SK-N-SH treated with all-trans-retinoic acid at 6 μM for 48 hours (cell line): ENCODE results near the gene POLR3A.

Experiments used
- ATAC-seq: fragments of 200-7000 bp; cut with Tn5 transposase; 3 replicates; pipeline ENCODE4 v1.9.1; 2020; ENCODE audit warnings: mild to moderate bottlenecking, moderate library complexity
- ARNTL ChIP-seq: fragments of 450-650 bp; formaldehyde crosslinking; IDR thresholded peaks from 2 replicates; pipeline ENCODE4 v1.5.0; 2020; ENCODE audit warnings: low read depth, mild to moderate bottlenecking, moderate library complexity, borderline replicate concordance
- BACH2 ChIP-seq: fragments of 250-450 bp; sonication (Bioruptor Pico); IDR thresholded peaks from 2 replicates; pipeline ENCODE4 v1.9.0; 2021; ENCODE audit warnings: mild to moderate bottlenecking, borderline replicate concordance
- CREB5 ChIP-seq: fragments of 250-450 bp; sonication (Bioruptor Pico); IDR thresholded peaks from 2 replicates; pipeline ENCODE4 v1.5.1; 2020; ENCODE audit warnings: low read depth, mild to moderate bottlenecking, moderate library complexity
- CSDC2 ChIP-seq: fragments of 250-450 bp; sonication (Bioruptor Pico); IDR thresholded peaks from 2 replicates; pipeline ENCODE4 v1.5.0; 2020; ENCODE audit warnings: mild to moderate bottlenecking, moderate library complexity
- ESRRG ChIP-seq: fragments of 250-450 bp; sonication (Bioruptor Pico); IDR thresholded peaks from 2 replicates; pipeline ENCODE4 v1.6.1; 2021; ENCODE audit warnings: mild to moderate bottlenecking
- GLIS3 ChIP-seq: fragments of 250-450 bp; sonication (Bioruptor Pico); IDR thresholded peaks from 2 replicates; pipeline ENCODE4 v1.5.0; 2020; ENCODE audit warnings: mild to moderate bottlenecking, moderate library complexity
- ISL1 ChIP-seq: fragments of 250-450 bp; sonication (Bioruptor Pico); IDR thresholded peaks from 2 replicates; pipeline ENCODE4 v2.1.2; 2022; ENCODE audit warnings: mild to moderate bottlenecking, moderate library complexity
- OSR1 ChIP-seq: fragments of 250-450 bp; sonication (Bioruptor Pico); IDR thresholded peaks from 2 replicates; pipeline ENCODE4 v1.8.0; 2022; ENCODE audit warnings: moderate library complexity, mild to moderate bottlenecking, inconsistent platforms
- PPARA ChIP-seq: fragments of 250-450 bp; sonication (Bioruptor Pico); IDR thresholded peaks from 2 replicates; pipeline ENCODE4 v1.5.0; 2020; ENCODE audit warnings: mild to moderate bottlenecking, borderline replicate concordance
- SNAI2 ChIP-seq: fragments of 250-450 bp; sonication (Bioruptor Pico); IDR thresholded peaks from 2 replicates; pipeline ENCODE4 v1.5.0; 2020; ENCODE audit warnings: mild to moderate bottlenecking, moderate library complexity
- TCF4 ChIP-seq: fragments of 250-450 bp; sonication (Bioruptor Pico); IDR thresholded peaks from 2 replicates; pipeline ENCODE4 v1.8.0; 2021; ENCODE audit warnings: mild to moderate bottlenecking, moderate library complexity, borderline replicate concordance
- TOX ChIP-seq: fragments of 250-450 bp; sonication (Bioruptor Pico); IDR thresholded peaks from 2 replicates; pipeline ENCODE4 v1.8.0; 2021; ENCODE audit warnings: mild to moderate bottlenecking, moderate library complexity, borderline replicate concordance
- TSHZ2 ChIP-seq: fragments of 250-450 bp; sonication (Bioruptor Pico); IDR thresholded peaks from 2 replicates; pipeline ENCODE4 v1.5.0; 2020; ENCODE audit warnings: mild to moderate bottlenecking, moderate library complexity
- ZC3H10 ChIP-seq: fragments of 250-450 bp; sonication (Bioruptor Pico); IDR thresholded peaks from 2 replicates; pipeline ENCODE4 v1.5.1; 2021; ENCODE audit warnings: mild to moderate bottlenecking, moderate library complexity
- ZFP3 ChIP-seq: fragments of 250-450 bp; sonication (Bioruptor Pico); IDR thresholded peaks from 2 replicates; pipeline ENCODE4 v1.5.0; 2020; ENCODE audit warnings: mild to moderate bottlenecking, moderate library complexity
- ZFP30 ChIP-seq: fragments of 450-650 bp; formaldehyde crosslinking; IDR thresholded peaks from 2 replicates; pipeline ENCODE4 v1.5.0; 2022; ENCODE audit warnings: mild to moderate bottlenecking, moderate library complexity
- ZNF565 ChIP-seq: fragments of 450-650 bp; formaldehyde crosslinking; conservative IDR thresholded peaks from 2 replicates; pipeline ENCODE4 v1.5.0; 2020; ENCODE audit warnings: low read depth, mild to moderate bottlenecking, moderate library complexity
- ZNF70 ChIP-seq: fragments of 450-650 bp; formaldehyde crosslinking; IDR thresholded peaks from 2 replicates; pipeline ENCODE4 v1.5.0; 2020; ENCODE audit warnings: mild to moderate bottlenecking, moderate library complexity
- ZNF8 ChIP-seq: fragments of 450-650 bp; formaldehyde crosslinking; IDR thresholded peaks from 2 replicates; pipeline ENCODE4 v1.5.0; 2020; ENCODE audit warnings: mild to moderate bottlenecking, moderate library complexity
- TF ChIP-seq, protein P1 (sequence below): fragments of 250-450 bp; sonication (Bioruptor Pico); IDR thresholded peaks from 2 replicates; pipeline ENCODE4 v1.8.0; 2020; ENCODE audit warnings: mild to moderate bottlenecking, moderate library complexity, borderline replicate concordance
- TF ChIP-seq, protein P2 (sequence below): fragments of 250-450 bp; sonication (Bioruptor Pico); IDR thresholded peaks from 2 replicates; pipeline ENCODE4 v1.5.1; 2021; ENCODE audit warnings: mild to moderate bottlenecking, moderate library complexity

The POLR3A gene

DNA sequence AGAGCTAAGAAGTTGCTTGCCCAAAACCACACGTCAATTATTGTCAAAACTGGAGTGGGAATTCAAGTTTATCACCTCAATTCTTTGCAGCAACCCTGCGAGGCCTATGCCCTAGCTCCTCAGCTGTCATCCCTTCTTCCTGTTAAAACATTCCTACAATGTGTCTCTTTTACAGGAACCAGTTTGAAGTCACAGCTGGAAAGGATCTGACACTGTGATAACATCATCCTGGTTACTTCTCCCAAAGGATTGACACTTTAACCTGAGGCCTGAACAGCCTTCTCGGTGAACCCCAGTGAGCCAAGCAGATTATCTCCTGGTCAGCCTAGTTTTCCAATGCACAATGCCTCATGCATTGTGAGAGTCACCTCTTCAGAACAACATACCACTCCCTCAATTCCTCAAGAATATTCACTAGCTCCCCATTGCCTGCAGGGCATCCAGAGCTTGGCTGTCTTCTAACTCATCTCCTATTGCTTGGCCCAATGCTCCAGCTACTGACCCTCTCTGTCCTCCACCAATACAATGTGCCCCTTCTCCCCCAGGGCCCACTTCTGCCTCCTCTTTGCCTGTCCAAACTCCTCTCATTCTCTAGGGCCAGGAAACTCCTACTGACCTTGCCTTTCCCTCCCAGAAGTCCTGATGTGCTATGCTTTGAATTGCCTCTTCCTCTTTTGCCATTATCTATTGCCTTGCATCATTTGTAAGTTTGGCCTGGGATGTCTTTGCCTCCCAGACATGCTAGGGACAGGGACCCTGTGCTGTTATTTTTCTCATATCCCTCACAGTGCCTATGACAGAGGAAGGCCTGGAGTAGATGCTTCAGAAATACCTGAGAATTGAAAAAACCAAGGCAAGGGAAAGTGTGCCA is 92.4 kb downstream of the POLR3A start:
- TF ChIP-seq ARNTL (CRISPR knock-in tag) (no peak), OSR1 (CRISPR knock-in tag) (no peak), TCF4 (no peak), ZNF565 (CRISPR knock-in tag) (no peak), ZFP3 (no peak), PPARA (CRISPR knock-in tag) (no peak), GLIS3 (CRISPR knock-in tag) (no peak), CREB5 (CRISPR knock-in tag) (no peak), ISL1 (no peak), ESRRG (CRISPR knock-in tag) (no peak), TSHZ2 (CRISPR knock-in tag) (no peak)
- TF ChIP-seq, protein P1, sequence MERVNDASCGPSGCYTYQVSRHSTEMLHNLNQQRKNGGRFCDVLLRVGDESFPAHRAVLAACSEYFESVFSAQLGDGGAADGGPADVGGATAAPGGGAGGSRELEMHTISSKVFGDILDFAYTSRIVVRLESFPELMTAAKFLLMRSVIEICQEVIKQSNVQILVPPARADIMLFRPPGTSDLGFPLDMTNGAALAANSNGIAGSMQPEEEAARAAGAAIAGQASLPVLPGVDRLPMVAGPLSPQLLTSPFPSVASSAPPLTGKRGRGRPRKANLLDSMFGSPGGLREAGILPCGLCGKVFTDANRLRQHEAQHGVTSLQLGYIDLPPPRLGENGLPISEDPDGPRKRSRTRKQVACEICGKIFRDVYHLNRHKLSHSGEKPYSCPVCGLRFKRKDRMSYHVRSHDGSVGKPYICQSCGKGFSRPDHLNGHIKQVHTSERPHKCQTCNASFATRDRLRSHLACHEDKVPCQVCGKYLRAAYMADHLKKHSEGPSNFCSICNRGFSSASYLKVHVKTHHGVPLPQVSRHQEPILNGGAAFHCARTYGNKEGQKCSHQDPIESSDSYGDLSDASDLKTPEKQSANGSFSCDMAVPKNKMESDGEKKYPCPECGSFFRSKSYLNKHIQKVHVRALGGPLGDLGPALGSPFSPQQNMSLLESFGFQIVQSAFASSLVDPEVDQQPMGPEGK (CRISPR knock-in tag), result no peak
- ATAC-seq, result no peak

- no peak for ATAC-seq
- TF ChIP-seq BACH2, result no peak
- no peak for TF ChIP-seq PPARA (CRISPR knock-in tag)
- no peak for TF ChIP-seq TOX
- no peak for TF ChIP-seq ZC3H10 (CRISPR knock-in tag)
- TF ChIP-seq ZFP30 (CRISPR knock-in tag), result no peak
- no peak for TF ChIP-seq ZNF565 (CRISPR knock-in tag)
- TF ChIP-seq GLIS3 (CRISPR knock-in tag), result no peak
- no peak for TF ChIP-seq ZNF70 (CRISPR knock-in tag)
- no peak for TF ChIP-seq OSR1 (CRISPR knock-in tag)
- TF ChIP-seq CSDC2 (CRISPR knock-in tag), result no peak
- TF ChIP-seq, protein P1 (CRISPR knock-in tag), result no peak
- TF ChIP-seq SNAI2, result no peak
- TF ChIP-seq ESRRG (CRISPR knock-in tag), result no peak
- no peak for TF ChIP-seq ARNTL (CRISPR knock-in tag)
- no peak for TF ChIP-seq ZNF8 (CRISPR knock-in tag)
- TF ChIP-seq, protein P2, sequence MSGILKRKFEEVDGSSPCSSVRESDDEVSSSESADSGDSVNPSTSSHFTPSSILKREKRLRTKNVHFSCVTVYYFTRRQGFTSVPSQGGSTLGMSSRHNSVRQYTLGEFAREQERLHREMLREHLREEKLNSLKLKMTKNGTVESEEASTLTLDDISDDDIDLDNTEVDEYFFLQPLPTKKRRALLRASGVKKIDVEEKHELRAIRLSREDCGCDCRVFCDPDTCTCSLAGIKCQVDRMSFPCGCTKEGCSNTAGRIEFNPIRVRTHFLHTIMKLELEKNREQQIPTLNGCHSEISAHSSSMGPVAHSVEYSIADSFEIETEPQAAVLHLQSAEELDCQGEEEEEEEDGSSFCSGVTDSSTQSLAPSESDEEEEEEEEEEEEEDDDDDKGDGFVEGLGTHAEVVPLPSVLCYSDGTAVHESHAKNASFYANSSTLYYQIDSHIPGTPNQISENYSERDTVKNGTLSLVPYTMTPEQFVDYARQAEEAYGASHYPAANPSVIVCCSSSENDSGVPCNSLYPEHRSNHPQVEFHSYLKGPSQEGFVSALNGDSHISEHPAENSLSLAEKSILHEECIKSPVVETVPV (CRISPR knock-in tag), result no peak
- TF ChIP-seq CREB5 (CRISPR knock-in tag), result no peak
- TF ChIP-seq TSHZ2 (CRISPR knock-in tag), result no peak
- TF ChIP-seq ZFP3, result no peak
Observed at GRCh38 chr10:77932016-77932715, 97.1 kb downstream of the POLR3A start.
